Kidney (tissue), 14 donors: ENCODE data around the gene LRRTM3. TPM values are rescaled to one million over a fixed set of nuclear protein-coding genes. Genes with fewer than 3 reads are reported as not detected.

Experiments used
- DNase-seq, 5 donors: peaks; one replicate each; pipeline ENCODE4 v3.0.0-alpha.2; 2013 to 2020
- FAIRE-seq: peaks from 2 replicates; lab custom pipeline; 2012; peaks lifted over from hg19 to GRCh38; lab: Jason Lieb, UNC
- H3K27ac ChIP-seq, 2 donors: one replicate each; pipeline ENCODE4 v1.7.0; 2013; ENCODE audit warnings: low read depth in 2 of 2, low read length in 2 of 2, inconsistent platforms in 1 of 2
- H3K27me3 ChIP-seq: one replicate; pipeline ENCODE4 v1.7.1; 2013; ENCODE audit warnings: low read length, inconsistent platforms; ENCODE audit not compliant: control insufficient read depth, insufficient read depth
- H3K36me3 ChIP-seq, 3 donors: one replicate each; pipeline versions ENCODE4 v1.7.0 to v1.7.1; 2013; ENCODE audit warnings: low read length in 3 of 3, control low read depth in 1 of 3, inconsistent platforms in 1 of 3; ENCODE audit not compliant: insufficient read depth in 3 of 3, control insufficient read depth in 2 of 3
- H3K4me1 ChIP-seq, 3 donors: one replicate each; pipeline versions ENCODE4 v1.7.0 to v1.7.1; 2013; ENCODE audit warnings: low read length in 3 of 3, inconsistent platforms in 1 of 3, low read depth in 1 of 3; ENCODE audit not compliant: control insufficient read depth in 2 of 3, insufficient read depth in 2 of 3
- H3K4me3 ChIP-seq, 3 donors: one replicate each; pipeline versions ENCODE4 v1.7.0 to v1.8.1; 2013; ENCODE audit warnings: low read length in 3 of 3, control low read depth in 1 of 3, inconsistent platforms in 1 of 3
- H3K9ac ChIP-seq, 3 donors: one replicate each; pipeline versions ENCODE4 v1.7.0 to v1.7.1; 2013; ENCODE audit warnings: low read length in 3 of 3, control low read depth in 1 of 3, inconsistent platforms in 1 of 3
- H3K9me3 ChIP-seq, 3 donors: one replicate each; pipeline versions ENCODE4 v1.7.0 to v1.7.1; 2013; ENCODE audit warnings: low read length in 3 of 3, control low read depth in 1 of 3, inconsistent platforms in 1 of 3; ENCODE audit not compliant: control insufficient read depth in 2 of 3, insufficient read depth in 1 of 3
- intact Hi-C: fragments of 100-400 bp; cut with DNase I; formaldehyde crosslinking; loops from one replicate; pipeline ENCODE4 v1.11.1; 2022
- polyA plus RNA-seq: library from polyadenylated mRNA; stranded (reverse); fragments of 350-450 nt; fragmentation: Illumina TruSeq; extraction: RNeasy Lipid Tissue Mini Kit (QIAGEN cat#74804); gene quantifications from one replicate; pipeline ENCODE4 v1.2.3, GENCODE V29; 2014; ENCODE audit warnings: low read depth, low replicate concordance; ENCODE audit not compliant: insufficient read depth
- total RNA-seq: library from RNA; stranded (reverse); fragmentation: NEBNext Ultra II Directional; extraction: Animal tissue kit (Norgen Biotek cat#: 25700); gene quantifications from one replicate; pipeline ENCODE4 v1.2.1, GENCODE V29; 2021
- TF ChIP-seq, protein P1 (sequence below): IDR thresholded peaks from 3 replicates; pipeline ENCODE4 v1.5.1; 2012; ENCODE audit warnings: mild to moderate bottlenecking, moderate library complexity, borderline replicate concordance; ENCODE audit not compliant: insufficient read depth; ENCODE audit errors: extremely low read depth
- donor health status: control.
- donor health status: control.
- donor health status: control.
- donor health status: control.
- donor health status: control.
- donor health status: DM: yes; HTN: yes; CAD: no.
- donor health status: Normal renal cell carcinoma (clear cell type).

LRRTM3 gene
- total and polyA plus RNA-seq, 2 donors from 2014 or later: 0.22 TPM; not detected in 1

GRCh38 chr10:67049988-67050387 is 124.2 kb downstream of the LRRTM3 start:
- no peak overlapping the region for H3K9ac ChIP-seq
- DNase-seq (no peak), FAIRE-seq (no peak)
- H3K27me3 ChIP-seq: no peaks in the 10 kb centered on the region
- no peaks in the 10 kb centered on the region for H3K9me3 ChIP-seq
- H3K27ac ChIP-seq: no peak overlapping the region
- no peaks in the 10 kb centered on the region for H3K4me1 ChIP-seq
- intact Hi-C loops: no loop called here
- no peak overlapping the region for H3K4me3 ChIP-seq
- no peaks in the 10 kb centered on the region for H3K36me3 ChIP-seq
- TF ChIP-seq, protein P1, sequence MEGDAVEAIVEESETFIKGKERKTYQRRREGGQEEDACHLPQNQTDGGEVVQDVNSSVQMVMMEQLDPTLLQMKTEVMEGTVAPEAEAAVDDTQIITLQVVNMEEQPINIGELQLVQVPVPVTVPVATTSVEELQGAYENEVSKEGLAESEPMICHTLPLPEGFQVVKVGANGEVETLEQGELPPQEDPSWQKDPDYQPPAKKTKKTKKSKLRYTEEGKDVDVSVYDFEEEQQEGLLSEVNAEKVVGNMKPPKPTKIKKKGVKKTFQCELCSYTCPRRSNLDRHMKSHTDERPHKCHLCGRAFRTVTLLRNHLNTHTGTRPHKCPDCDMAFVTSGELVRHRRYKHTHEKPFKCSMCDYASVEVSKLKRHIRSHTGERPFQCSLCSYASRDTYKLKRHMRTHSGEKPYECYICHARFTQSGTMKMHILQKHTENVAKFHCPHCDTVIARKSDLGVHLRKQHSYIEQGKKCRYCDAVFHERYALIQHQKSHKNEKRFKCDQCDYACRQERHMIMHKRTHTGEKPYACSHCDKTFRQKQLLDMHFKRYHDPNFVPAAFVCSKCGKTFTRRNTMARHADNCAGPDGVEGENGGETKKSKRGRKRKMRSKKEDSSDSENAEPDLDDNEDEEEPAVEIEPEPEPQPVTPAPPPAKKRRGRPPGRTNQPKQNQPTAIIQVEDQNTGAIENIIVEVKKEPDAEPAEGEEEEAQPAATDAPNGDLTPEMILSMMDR: no peak

DNA sequence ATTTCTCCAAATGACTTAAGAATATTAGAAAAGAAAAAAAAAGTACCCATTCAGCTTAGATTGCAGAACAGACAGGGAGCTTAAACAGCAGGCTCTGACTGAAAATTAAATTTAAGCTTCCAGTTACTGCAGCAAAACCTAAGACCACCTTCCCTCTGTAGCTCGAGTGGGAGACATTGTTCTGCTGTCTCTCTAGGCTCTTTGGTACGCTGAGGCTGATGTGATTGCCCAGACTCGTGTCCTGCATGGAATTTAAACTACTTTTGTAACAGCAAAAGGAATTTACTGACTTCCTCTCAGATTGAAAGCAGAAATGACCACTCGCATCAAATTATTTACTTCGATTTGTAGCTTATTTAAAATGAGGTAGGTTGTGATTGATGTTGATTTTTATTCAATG is 124.6 kb downstream of the LRRTM3 start:
- Histone ChIP-seq H3K27ac (no peak overlapping the region), H3K27me3 (no peaks in the 10 kb centered on the region), H3K4me1 (no peaks in the 10 kb centered on the region), H3K9ac (no peak overlapping the region), H3K4me3 (no peak overlapping the region), H3K9me3 (no peaks in the 10 kb centered on the region), H3K36me3 (no peaks in the 10 kb centered on the region)
- DNase-seq (no peak), FAIRE-seq (no peak)
- TF ChIP-seq, protein P1: no peak
- intact Hi-C loops: no loop called here

GRCh38 chr10:67072654-67073053 is 146.8 kb downstream of the LRRTM3 start:
- no peak for FAIRE-seq
- Histone ChIP-seq H3K4me1 (no peaks in the 10 kb centered on the region), H3K9me3 (no peaks in the 10 kb centered on the region), H3K27me3 (no peaks in the 10 kb centered on the region), H3K36me3 (no peaks in the 10 kb centered on the region), H3K27ac (no peak overlapping the region), H3K4me3 (no peak overlapping the region), H3K9ac (no peak overlapping the region)
- no peak for DNase-seq
- intact Hi-C loops: no loop called here
- TF ChIP-seq, protein P1: no peak

- no peak for FAIRE-seq
- no peaks in the 10 kb centered on the region for H3K36me3 ChIP-seq
- no peaks in the 10 kb centered on the region for H3K27me3 ChIP-seq
- TF ChIP-seq, protein P1: no peak
- no peaks in the 10 kb centered on the region for H3K4me1 ChIP-seq
- H3K4me3 ChIP-seq: no peak overlapping the region
- H3K9ac ChIP-seq: no peak overlapping the region
- peak in 2 of 5 donors; percentile 24 to 27 for DNase-seq
- H3K9me3 ChIP-seq: no peaks in the 10 kb centered on the region
- intact Hi-C loops: no loop called here
- H3K27ac ChIP-seq: no peak overlapping the region
Measured at GRCh38 chr10:67075491-67075971, 149.7 kb downstream of the LRRTM3 start.
